ENCODE measurements around the gene ATF4. TPM values are rescaled to one million over a fixed set of nuclear protein-coding genes. Genes with fewer than 3 reads are reported as not detected.

The ATF4 gene
- total and polyA plus RNA-seq, 2 of the 13 experiments (the other 11 are each of a cell fraction or from before 2014, with no cell fraction given), result 486 to 1,297 TPM

DNA sequence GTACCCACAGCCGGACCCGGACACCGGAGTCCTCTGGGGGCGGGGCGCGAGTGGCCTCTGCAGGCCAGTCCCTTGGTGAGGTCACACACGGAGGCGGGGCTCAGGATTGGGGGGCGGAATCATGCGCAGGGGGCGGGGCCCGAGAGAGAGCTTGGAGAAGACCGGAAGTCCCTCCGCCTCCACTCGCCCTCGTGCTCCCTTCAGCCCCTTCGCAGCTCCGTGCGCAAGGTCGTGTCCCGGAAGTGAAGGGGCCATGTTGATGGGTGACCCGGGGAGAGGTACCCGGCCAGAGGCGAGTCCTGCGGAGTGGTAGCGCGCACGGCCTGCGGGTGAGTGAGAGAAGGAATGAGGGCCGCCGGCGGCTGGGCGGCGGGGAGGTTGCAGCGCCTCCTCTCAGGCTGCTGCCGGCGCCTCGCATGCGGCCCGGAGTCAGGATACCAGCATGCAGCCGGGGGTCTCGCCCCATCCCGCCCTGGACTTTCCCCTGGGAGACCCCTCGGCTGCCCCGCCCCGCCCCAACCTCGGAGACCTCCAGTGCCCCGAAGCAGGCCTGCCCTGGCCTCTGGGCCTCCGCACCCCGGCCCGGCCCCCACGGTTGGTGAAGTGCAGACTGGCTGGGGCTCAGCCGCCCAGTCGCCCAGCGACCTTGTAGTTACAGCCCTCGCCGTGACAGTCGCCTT lies 18.1 kb upstream of the ATF4 start, which contains the start of gene MIEF1 (continued):
- TF ChIP-seq, protein P1, sequence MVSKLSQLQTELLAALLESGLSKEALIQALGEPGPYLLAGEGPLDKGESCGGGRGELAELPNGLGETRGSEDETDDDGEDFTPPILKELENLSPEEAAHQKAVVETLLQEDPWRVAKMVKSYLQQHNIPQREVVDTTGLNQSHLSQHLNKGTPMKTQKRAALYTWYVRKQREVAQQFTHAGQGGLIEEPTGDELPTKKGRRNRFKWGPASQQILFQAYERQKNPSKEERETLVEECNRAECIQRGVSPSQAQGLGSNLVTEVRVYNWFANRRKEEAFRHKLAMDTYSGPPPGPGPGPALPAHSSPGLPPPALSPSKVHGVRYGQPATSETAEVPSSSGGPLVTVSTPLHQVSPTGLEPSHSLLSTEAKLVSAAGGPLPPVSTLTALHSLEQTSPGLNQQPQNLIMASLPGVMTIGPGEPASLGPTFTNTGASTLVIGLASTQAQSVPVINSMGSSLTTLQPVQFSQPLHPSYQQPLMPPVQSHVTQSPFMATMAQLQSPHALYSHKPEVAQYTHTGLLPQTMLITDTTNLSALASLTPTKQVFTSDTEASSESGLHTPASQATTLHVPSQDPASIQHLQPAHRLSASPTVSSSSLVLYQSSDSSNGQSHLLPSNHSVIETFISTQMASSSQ (IDR thresholded peaks at IDR 0.05; ENCODE audit: low read depth), result no peak
- TF ChIP-seq, protein P1 (CRISPR knock-in tag; IDR thresholded peaks at IDR 0.05; ENCODE audit: borderline replicate concordance), result peak; percentile 49; the same call in 1 of the 2 replicates
- TF ChIP-seq NR2F1 (CRISPR knock-in tag; IDR thresholded peaks at IDR 0.05), result peak in 1 of 2 experiments; percentile 6; a peak in 1 of 4 replicates
- TF ChIP-seq ZNF768 (CRISPR knock-in tag; IDR thresholded peaks at IDR 0.05), result peak; percentile 56; the same call in 1 of the 2 replicates
- TF ChIP-seq ZNF101 (CRISPR knock-in tag; IDR thresholded peaks at IDR 0.05; ENCODE audit: borderline replicate concordance, low read depth), result no peak
- peak; percentile 56; the same call in 1 of the 2 replicates for TF ChIP-seq ISL2 (CRISPR knock-in tag; IDR thresholded peaks at IDR 0.05)
- TF ChIP-seq ZNF331 (CRISPR knock-in tag; IDR thresholded peaks at IDR 0.05), result peak; percentile 89
- no peak for TF ChIP-seq ONECUT2 (CRISPR knock-in tag; IDR thresholded peaks at IDR 0.05)
- peak; percentile 69; the same call in 1 of the 2 replicates for TF ChIP-seq ZNF563 (CRISPR knock-in tag; IDR thresholded peaks at IDR 0.05)
- TF ChIP-seq, protein P2, sequence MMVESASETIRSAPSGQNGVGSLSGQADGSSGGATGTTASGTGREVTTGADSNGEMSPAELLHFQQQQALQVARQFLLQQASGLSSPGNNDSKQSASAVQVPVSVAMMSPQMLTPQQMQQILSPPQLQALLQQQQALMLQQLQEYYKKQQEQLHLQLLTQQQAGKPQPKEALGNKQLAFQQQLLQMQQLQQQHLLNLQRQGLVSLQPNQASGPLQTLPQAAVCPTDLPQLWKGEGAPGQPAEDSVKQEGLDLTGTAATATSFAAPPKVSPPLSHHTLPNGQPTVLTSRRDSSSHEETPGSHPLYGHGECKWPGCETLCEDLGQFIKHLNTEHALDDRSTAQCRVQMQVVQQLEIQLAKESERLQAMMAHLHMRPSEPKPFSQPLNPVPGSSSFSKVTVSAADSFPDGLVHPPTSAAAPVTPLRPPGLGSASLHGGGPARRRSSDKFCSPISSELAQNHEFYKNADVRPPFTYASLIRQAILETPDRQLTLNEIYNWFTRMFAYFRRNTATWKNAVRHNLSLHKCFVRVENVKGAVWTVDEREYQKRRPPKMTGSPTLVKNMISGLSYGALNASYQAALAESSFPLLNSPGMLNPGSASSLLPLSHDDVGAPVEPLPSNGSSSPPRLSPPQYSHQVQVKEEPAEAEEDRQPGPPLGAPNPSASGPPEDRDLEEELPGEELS (CRISPR knock-in tag; IDR thresholded peaks at IDR 0.05), result peak; percentile 31
- TF ChIP-seq, protein P3, sequence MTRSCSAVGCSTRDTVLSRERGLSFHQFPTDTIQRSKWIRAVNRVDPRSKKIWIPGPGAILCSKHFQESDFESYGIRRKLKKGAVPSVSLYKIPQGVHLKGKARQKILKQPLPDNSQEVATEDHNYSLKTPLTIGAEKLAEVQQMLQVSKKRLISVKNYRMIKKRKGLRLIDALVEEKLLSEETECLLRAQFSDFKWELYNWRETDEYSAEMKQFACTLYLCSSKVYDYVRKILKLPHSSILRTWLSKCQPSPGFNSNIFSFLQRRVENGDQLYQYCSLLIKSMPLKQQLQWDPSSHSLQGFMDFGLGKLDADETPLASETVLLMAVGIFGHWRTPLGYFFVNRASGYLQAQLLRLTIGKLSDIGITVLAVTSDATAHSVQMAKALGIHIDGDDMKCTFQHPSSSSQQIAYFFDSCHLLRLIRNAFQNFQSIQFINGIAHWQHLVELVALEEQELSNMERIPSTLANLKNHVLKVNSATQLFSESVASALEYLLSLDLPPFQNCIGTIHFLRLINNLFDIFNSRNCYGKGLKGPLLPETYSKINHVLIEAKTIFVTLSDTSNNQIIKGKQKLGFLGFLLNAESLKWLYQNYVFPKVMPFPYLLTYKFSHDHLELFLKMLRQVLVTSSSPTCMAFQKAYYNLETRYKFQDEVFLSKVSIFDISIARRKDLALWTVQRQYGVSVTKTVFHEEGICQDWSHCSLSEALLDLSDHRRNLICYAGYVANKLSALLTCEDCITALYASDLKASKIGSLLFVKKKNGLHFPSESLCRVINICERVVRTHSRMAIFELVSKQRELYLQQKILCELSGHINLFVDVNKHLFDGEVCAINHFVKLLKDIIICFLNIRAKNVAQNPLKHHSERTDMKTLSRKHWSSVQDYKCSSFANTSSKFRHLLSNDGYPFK (CRISPR knock-in tag; IDR thresholded peaks at IDR 0.05; ENCODE audit: borderline replicate concordance), result peak; percentile 89; the same call in 1 of the 2 replicates
- TF ChIP-seq, protein P4, sequence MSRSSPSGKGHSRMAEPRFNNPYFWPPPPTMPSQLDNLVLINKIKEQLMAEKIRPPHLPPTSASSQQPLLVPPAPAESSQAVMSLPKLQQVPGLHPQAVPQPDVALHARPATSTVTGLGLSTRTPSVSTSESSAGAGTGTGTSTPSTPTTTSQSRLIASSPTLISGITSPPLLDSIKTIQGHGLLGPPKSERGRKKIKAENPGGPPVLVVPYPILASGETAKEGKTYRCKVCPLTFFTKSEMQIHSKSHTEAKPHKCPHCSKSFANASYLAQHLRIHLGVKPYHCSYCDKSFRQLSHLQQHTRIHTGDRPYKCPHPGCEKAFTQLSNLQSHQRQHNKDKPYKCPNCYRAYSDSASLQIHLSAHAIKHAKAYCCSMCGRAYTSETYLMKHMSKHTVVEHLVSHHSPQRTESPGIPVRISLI (CRISPR knock-in tag; IDR thresholded peaks at IDR 0.05; ENCODE audit: borderline replicate concordance), result peak; percentile 31
- peak; percentile 90; the same call in 1 of the 2 replicates for TF ChIP-seq MXD4 (CRISPR knock-in tag; IDR thresholded peaks at IDR 0.05)
- no peak for TF ChIP-seq ZSCAN31 (CRISPR knock-in tag; IDR thresholded peaks at IDR 0.05; ENCODE audit: low read depth)
- TF ChIP-seq NR2C2 (CRISPR knock-in tag; IDR thresholded peaks at IDR 0.05; ENCODE audit: borderline replicate concordance), result peak; percentile 99
- TF ChIP-seq, protein P5, sequence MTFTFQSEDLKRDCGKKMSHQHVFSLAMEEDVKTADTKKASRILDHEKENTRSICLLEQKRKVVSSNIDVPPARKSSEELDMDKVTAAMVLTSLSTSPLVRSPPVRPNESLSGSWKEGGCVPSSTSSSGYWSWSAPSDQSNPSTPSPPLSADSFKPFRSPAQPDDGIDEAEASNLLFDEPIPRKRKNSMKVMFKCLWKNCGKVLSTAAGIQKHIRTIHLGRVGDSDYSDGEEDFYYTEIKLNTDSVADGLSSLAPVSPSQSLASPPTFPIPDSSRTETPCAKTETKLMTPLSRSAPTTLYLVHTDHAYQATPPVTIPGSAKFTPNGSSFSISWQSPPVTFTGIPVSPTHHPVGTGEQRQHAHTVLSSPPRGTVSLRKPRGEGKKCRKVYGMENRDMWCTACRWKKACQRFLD (CRISPR knock-in tag; IDR thresholded peaks at IDR 0.05; ENCODE audit: borderline replicate concordance), result no peak
- peak; percentile 91 for TF ChIP-seq HOXA3 (CRISPR knock-in tag; IDR thresholded peaks at IDR 0.05)

Measured in HepG2 (cell line).